ENCODE results near the gene RPS6KA5. TPM values are rescaled to one million over a fixed set of nuclear protein-coding genes. Genes with fewer than 3 reads are reported as not detected.
A peak's percentile ranks its signal among the peaks of the same experiment; 100 is the strongest.
"Not testable (repeated sequence)": the region's sequence is repeated elsewhere in the genome, so short reads cannot be mapped to it uniquely, and the experiment has no call there.

Gene RPS6KA5
- total RNA-seq, 4 donors from 2014 or later: 30.8 to 48.6 (median 36.6) TPM

DNA sequence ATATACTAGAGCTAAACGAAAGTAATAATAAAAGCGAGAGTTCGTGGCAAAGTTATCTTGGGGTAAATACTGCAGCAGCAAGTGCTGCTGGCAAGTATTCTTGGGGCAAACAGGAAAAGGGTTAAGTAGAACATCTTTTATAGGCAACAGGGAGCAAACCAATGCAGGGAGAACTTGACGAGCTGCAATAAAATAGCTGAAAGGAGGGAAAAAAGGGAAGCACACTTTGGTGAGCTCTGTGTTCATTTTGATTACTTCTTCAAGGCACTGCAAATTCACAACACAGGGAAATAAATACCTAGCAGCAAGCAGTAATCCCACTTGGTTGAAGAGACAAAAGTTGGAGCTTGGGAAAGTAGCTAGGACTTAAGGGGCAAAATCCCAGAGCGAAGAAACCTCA is 201.9 kb downstream of the RPS6KA5 start:
- H3K36me3 ChIP-seq: peaks cover 0 to 3% of the 10 kb centered on the region in 2 donors
- H3K9me3 ChIP-seq: no peaks in the 10 kb centered on the region
- H3K4me1 ChIP-seq: peaks cover 0 to 7% (median 0%) of the 10 kb centered on the region in 3 donors
- no peak overlapping the region for H3K4me3 ChIP-seq
- no peak for ATAC-seq
- no peak overlapping the region for H3K27ac ChIP-seq
- no peaks in the 10 kb centered on the region for H3K27me3 ChIP-seq
- WGBS, 2 donors (ENCODE audit: low coverage in 1 of 2): 75 to 100% methylated on average over 2 to 5 of the region's 5 CpGs
- TF ChIP-seq, protein P1, sequence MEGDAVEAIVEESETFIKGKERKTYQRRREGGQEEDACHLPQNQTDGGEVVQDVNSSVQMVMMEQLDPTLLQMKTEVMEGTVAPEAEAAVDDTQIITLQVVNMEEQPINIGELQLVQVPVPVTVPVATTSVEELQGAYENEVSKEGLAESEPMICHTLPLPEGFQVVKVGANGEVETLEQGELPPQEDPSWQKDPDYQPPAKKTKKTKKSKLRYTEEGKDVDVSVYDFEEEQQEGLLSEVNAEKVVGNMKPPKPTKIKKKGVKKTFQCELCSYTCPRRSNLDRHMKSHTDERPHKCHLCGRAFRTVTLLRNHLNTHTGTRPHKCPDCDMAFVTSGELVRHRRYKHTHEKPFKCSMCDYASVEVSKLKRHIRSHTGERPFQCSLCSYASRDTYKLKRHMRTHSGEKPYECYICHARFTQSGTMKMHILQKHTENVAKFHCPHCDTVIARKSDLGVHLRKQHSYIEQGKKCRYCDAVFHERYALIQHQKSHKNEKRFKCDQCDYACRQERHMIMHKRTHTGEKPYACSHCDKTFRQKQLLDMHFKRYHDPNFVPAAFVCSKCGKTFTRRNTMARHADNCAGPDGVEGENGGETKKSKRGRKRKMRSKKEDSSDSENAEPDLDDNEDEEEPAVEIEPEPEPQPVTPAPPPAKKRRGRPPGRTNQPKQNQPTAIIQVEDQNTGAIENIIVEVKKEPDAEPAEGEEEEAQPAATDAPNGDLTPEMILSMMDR (IDR thresholded peaks at IDR 0.05): no peak
- no peak for TF ChIP-seq POLR2AphosphoS5 (IDR thresholded peaks at IDR 0.05)
- no peak for TF ChIP-seq POLR2A (IDR thresholded peaks at IDR 0.05)
- TF ChIP-seq EP300 (IDR thresholded peaks at IDR 0.05): no peak

DNA sequence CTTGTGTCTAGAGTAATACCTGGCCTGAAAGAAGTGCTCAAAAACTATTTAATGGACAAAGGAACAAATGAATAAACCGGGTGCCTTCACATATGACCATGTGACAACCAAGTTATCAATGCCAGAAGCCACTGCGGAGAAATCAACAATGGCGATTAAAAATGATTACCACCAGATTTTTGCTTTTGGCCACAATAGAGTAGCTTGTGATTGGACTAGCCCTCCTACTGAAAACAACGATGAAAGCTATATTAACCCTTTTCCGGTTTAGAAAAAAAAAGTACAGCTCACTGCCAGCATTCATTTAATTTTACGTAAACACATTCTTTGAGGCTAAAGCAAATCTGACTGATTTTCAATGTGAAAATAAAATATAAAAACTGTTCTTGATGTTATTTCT is 202.6 kb downstream of the RPS6KA5 start:
- WGBS, 2 donors (ENCODE audit: low coverage in 1 of 2): 52 to 57% methylated on average over 6 of the region's 6 CpGs

DNA sequence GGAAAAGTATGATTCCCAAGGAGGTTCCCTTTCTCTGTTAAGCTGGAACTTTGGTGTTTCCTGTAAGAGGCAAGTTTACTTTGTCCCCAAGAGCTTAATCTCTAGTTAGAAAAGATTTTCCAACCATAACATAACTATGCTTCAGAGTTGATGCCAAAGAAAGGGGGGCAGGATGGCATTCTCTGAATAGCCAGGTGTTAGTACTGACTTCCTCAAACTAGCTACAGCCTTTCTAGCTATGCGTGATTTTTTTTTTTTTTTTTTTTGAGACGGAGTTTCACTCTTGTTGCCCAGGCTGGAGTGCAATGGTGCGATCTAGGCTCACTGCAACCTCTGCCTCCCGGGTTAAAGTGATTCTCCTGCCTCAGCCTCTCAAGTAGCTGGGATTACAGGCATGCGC is 204.3 kb downstream of the RPS6KA5 start:
- WGBS, 2 donors (ENCODE audit: low coverage in 1 of 2): 89% methylated on average over 5 of the region's 5 CpGs; no CpG with 5 or more reads in 1 of the 2 donors
- H3K9me3 ChIP-seq, H3K4me1 ChIP-seq, H3K4me3 ChIP-seq, ATAC-seq, H3K27ac ChIP-seq, H3K27me3 ChIP-seq, H3K36me3 ChIP-seq: not testable (repeated sequence)

More for the DNA sequence above, 202.6 kb downstream of the RPS6KA5 start:
- H3K4me1 ChIP-seq: peaks cover 0 to 7% (median 0%) of the 10 kb centered on the region in 3 donors
- TF ChIP-seq POLR2AphosphoS5 (IDR thresholded peaks at IDR 0.05) (no peak), EP300 (IDR thresholded peaks at IDR 0.05) (no peak), POLR2A (IDR thresholded peaks at IDR 0.05) (no peak)
- TF ChIP-seq, protein P1 (IDR thresholded peaks at IDR 0.05): no peak
- ATAC-seq: no peak
- H3K9me3 ChIP-seq: no peaks in the 10 kb centered on the region
- peaks cover 0 to 3% of the 10 kb centered on the region in 2 donors for H3K36me3 ChIP-seq
- H3K27me3 ChIP-seq: no peaks in the 10 kb centered on the region
- H3K4me3 ChIP-seq: peak overlapping the region in 1 of 2 donors; percentile 5
- no peak overlapping the region for H3K27ac ChIP-seq

DNA sequence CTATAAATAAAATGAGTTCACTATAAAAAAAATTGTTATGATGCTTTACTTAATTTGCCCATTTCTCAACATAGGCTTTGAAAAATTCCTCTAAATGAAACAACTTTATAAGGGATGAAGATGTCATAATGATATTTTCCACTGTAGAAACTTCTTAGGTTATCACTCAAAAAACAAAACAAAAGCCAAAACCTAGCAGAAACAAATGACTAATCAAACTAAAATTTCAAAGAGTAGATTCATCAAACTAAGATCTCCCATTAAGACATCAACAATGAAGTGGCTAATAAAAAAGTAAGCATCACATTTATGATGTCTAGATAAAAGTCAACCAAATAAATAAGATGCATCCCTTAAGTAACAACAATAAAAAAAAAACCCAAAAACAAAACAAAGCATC is 207.3 kb downstream of the RPS6KA5 start:
- Histone ChIP-seq H3K36me3 (peaks cover 0 to 8% of the 10 kb centered on the region in 2 donors), H3K4me3 (no peak overlapping the region), H3K27ac (no peak overlapping the region), H3K4me1 (peaks cover 0 to 15% (median 0%) of the 10 kb centered on the region in 3 donors), H3K27me3 (no peaks in the 10 kb centered on the region), H3K9me3 (no peaks in the 10 kb centered on the region)
- TF ChIP-seq EP300 (IDR thresholded peaks at IDR 0.05) (no peak), POLR2AphosphoS5 (IDR thresholded peaks at IDR 0.05) (no peak), POLR2A (IDR thresholded peaks at IDR 0.05) (no peak)
- TF ChIP-seq, protein P1 (IDR thresholded peaks at IDR 0.05): no peak
- ATAC-seq: no peak

DNA sequence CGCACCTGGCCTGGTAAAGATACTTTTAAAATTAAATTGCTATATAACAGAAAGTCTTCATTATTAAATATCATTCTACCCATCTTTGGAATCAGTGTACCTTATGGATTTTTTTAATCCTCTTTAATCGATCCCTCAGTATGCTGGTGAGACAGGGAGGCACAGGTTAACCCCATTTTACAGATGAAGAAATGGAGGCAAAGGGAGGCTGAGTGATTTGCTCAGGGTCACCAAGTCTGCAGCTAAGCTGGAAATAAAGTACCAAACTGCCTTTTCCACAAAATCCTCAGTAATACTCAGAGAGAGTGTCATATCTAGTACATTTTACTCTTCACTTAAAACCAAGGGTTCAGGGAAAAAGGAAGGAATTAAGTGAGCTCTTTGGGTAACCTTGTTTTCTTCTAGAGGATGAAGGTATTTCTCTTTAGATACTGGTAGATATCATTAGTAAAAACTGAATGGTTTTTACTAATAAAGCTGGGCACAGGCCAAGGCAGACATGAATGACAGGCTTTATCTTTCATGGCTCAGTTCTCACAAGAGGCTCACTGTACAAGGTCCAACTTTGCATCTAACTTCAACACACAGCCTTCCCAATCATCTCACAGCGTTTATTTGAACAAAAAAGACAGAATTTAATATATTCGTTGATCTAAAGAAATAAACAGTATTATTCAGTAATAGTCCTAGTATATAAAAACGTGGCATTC is 209.0 kb downstream of the RPS6KA5 start:
- Histone ChIP-seq H3K36me3 (peaks cover 0 to 16% of the 10 kb centered on the region in 2 donors), H3K9me3 (no peaks in the 10 kb centered on the region), H3K4me1 (peaks cover 0 to 8% (median 0%) of the 10 kb centered on the region in 3 donors), H3K27ac (no peak overlapping the region), H3K4me3 (no peak overlapping the region), H3K27me3 (no peaks in the 10 kb centered on the region)
- no peak for ATAC-seq
- 85 to 87% methylated on average over 4 to 5 of the region's 5 CpGs for WGBS, 2 donors (ENCODE audit: low coverage in 1 of 2)
- TF ChIP-seq POLR2AphosphoS5 (IDR thresholded peaks at IDR 0.05) (no peak), EP300 (IDR thresholded peaks at IDR 0.05) (no peak), POLR2A (IDR thresholded peaks at IDR 0.05) (no peak)
- TF ChIP-seq, protein P1 (IDR thresholded peaks at IDR 0.05): no peak

Data from gastroesophageal sphincter (tissue), 4 donors.